ENCODE measurements around the gene ABLIM3. TPM values are rescaled to one million over a fixed set of nuclear protein-coding genes. Genes with fewer than 3 reads are reported as not detected.

Gene ABLIM3
- total and polyA plus RNA-seq, 2 donors = 1.4 to 7.3 TPM

DNA sequence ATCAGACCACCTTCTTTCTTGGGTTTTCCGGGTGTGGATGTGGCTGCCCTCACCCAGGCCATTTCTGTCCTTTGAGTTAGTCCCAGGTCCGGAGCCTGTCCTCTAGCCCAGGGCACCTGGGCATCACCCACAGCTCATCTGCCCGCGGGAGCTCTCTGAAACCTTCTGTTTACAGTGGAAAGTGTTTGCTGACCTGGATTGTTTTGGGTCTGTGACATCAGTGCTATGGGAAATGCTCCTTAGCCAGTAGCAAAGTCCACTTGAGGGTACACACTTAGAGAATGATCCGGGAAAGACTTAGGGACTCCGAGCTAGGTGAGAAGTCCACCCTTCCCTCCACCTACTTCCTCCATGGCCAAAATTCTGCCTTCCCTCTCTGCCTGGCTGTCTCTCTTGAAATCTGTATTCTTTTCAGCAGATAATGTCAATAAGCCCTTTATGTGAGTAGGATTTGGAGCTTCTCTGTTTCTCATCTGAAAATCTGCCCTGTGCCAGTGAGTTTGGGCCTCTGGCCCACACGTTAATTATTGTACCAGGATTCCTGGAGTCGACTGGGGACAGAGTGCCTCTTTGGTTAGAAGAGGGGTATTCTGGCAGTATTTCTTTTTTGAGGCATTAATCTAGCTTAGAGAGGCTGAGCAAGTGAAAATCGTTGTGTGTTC is 19.9 kb downstream of the ABLIM3 start:
- H3K27ac ChIP-seq (ENCODE audit: low read depth in 1 of 2, low read length in 1 of 2) = no peak overlapping the region
- H3K36me3 ChIP-seq (ENCODE audit: control insufficient read depth in 2 of 2, insufficient read depth in 2 of 2, low read length in 1 of 2) = no peaks in the 10 kb centered on the region
- H3K27me3 ChIP-seq (ENCODE audit: control insufficient read depth in 2 of 2, insufficient read depth in 1 of 2, low read length in 1 of 2) = no peaks in the 10 kb centered on the region
- no peaks in the 10 kb centered on the region for H3K9me3 ChIP-seq (ENCODE audit: control insufficient read depth in 2 of 2, insufficient read depth in 1 of 2, low read length in 1 of 2)
- WGBS = 93% methylated on average over 9 of the region's 9 CpGs
- no peak overlapping the region for H3K4me3 ChIP-seq (ENCODE audit: low read length in 2 of 2)
- DNase-seq (ENCODE audit: low read depth in 6 of 9, low spot score in 9 of 9) = no peak
- no peaks in the 10 kb centered on the region for H3K4me1 ChIP-seq (ENCODE audit: control insufficient read depth in 2 of 2, insufficient read depth in 2 of 2, low read length in 2 of 2)

- H3K27ac ChIP-seq (ENCODE audit: low read depth in 1 of 2, low read length in 1 of 2) = no peak overlapping the region
- DNase-seq (ENCODE audit: low read depth in 6 of 9, low spot score in 9 of 9) = no peak
- H3K4me3 ChIP-seq (ENCODE audit: low read length in 2 of 2) = no peak overlapping the region
- 98% methylated on average over 5 of the region's 5 CpGs for WGBS
- H3K27me3 ChIP-seq (ENCODE audit: control insufficient read depth in 2 of 2, insufficient read depth in 1 of 2, low read length in 1 of 2) = no peaks in the 10 kb centered on the region
- no peaks in the 10 kb centered on the region for H3K9me3 ChIP-seq (ENCODE audit: control insufficient read depth in 2 of 2, insufficient read depth in 1 of 2, low read length in 1 of 2)
- no peaks in the 10 kb centered on the region for H3K4me1 ChIP-seq (ENCODE audit: control insufficient read depth in 2 of 2, insufficient read depth in 2 of 2, low read length in 2 of 2)
- H3K36me3 ChIP-seq (ENCODE audit: control insufficient read depth in 2 of 2, insufficient read depth in 2 of 2, low read length in 1 of 2) = no peaks in the 10 kb centered on the region
Measured at GRCh38 chr5:149161850-149162249, 20.6 kb downstream of the ABLIM3 start.

GRCh38 chr5:149162401-149163084 is 21.2 kb downstream of the ABLIM3 start:
- Histone ChIP-seq H3K27me3 (ENCODE audit: control insufficient read depth in 2 of 2, insufficient read depth in 1 of 2, low read length in 1 of 2) (no peaks in the 10 kb centered on the region), H3K36me3 (ENCODE audit: control insufficient read depth in 2 of 2, insufficient read depth in 2 of 2, low read length in 1 of 2) (no peaks in the 10 kb centered on the region), H3K9me3 (ENCODE audit: control insufficient read depth in 2 of 2, insufficient read depth in 1 of 2, low read length in 1 of 2) (no peaks in the 10 kb centered on the region), H3K4me3 (ENCODE audit: low read length in 2 of 2) (no peak overlapping the region), H3K4me1 (ENCODE audit: control insufficient read depth in 2 of 2, insufficient read depth in 2 of 2, low read length in 2 of 2) (no peaks in the 10 kb centered on the region), H3K27ac (ENCODE audit: low read depth in 1 of 2, low read length in 1 of 2) (no peak overlapping the region)
- WGBS = 89% methylated on average over 9 of the region's 9 CpGs
- DNase-seq (ENCODE audit: low read depth in 6 of 9, low spot score in 9 of 9) = no peak

DNA sequence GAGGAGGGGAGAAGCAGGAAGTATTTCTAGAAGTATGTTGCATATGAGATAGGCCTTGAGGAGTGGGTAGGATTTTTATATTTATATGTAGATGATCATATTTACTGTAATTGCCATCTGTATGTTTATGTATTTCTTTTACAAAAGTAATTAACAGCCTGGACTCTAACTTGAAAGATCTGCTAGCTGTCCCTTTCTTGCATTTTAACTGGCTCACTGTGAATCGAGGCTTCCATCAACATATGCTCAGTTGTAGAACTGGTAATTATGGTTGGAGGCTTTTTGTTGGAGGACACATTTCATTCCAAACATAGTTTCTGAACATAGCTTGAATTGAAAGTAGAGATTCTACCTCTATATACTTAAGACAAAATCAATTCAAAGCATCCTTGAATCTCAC is 23.4 kb downstream of the ABLIM3 start:
- Histone ChIP-seq H3K36me3 (ENCODE audit: control insufficient read depth in 2 of 2, insufficient read depth in 2 of 2, low read length in 1 of 2) (no peaks in the 10 kb centered on the region), H3K4me1 (ENCODE audit: control insufficient read depth in 2 of 2, insufficient read depth in 2 of 2, low read length in 2 of 2) (no peaks in the 10 kb centered on the region), H3K9me3 (ENCODE audit: control insufficient read depth in 2 of 2, insufficient read depth in 1 of 2, low read length in 1 of 2) (no peaks in the 10 kb centered on the region), H3K27ac (ENCODE audit: low read depth in 1 of 2, low read length in 1 of 2) (no peak overlapping the region), H3K4me3 (ENCODE audit: low read length in 2 of 2) (no peak overlapping the region), H3K27me3 (ENCODE audit: control insufficient read depth in 2 of 2, insufficient read depth in 1 of 2, low read length in 1 of 2) (no peaks in the 10 kb centered on the region)
- WGBS = 97% methylated on average over 1 of the region's 1 CpG
- DNase-seq (ENCODE audit: low read depth in 6 of 9, low spot score in 9 of 9) = no peak

DNA sequence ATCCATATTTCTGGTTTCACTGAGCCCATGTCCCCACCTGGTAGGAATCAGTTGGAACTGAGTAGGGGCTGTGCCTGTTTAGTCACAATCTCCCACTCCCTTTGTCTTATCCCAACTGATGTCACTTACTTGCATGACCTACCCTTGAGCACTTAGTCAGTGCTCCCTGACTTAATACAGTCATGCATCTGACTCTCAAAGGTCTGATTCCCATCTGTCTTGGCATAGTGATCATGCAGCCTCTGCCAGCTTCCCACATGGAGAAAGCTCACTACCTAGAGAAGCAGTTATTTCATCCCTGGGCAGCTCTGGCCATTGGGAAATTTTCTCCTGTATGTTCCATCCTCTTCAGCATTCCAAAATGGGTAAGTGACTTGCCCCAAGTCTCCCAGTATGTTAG is 24.8 kb downstream of the ABLIM3 start:
- no peaks in the 10 kb centered on the region for H3K4me1 ChIP-seq (ENCODE audit: control insufficient read depth in 2 of 2, insufficient read depth in 2 of 2, low read length in 2 of 2)
- H3K9me3 ChIP-seq (ENCODE audit: control insufficient read depth in 2 of 2, insufficient read depth in 1 of 2, low read length in 1 of 2) = no peaks in the 10 kb centered on the region
- H3K27ac ChIP-seq (ENCODE audit: low read depth in 1 of 2, low read length in 1 of 2) = no peak overlapping the region
- no peaks in the 10 kb centered on the region for H3K27me3 ChIP-seq (ENCODE audit: control insufficient read depth in 2 of 2, insufficient read depth in 1 of 2, low read length in 1 of 2)
- DNase-seq (ENCODE audit: low read depth in 6 of 9, low spot score in 9 of 9) = no peak
- no peak overlapping the region for H3K4me3 ChIP-seq (ENCODE audit: low read length in 2 of 2)
- H3K36me3 ChIP-seq (ENCODE audit: control insufficient read depth in 2 of 2, insufficient read depth in 2 of 2, low read length in 1 of 2) = no peaks in the 10 kb centered on the region

- DNase-seq (ENCODE audit: low read depth in 6 of 9, low spot score in 9 of 9) = no peak
- H3K27me3 ChIP-seq (ENCODE audit: control insufficient read depth in 2 of 2, insufficient read depth in 1 of 2, low read length in 1 of 2) = no peaks in the 10 kb centered on the region
- H3K4me3 ChIP-seq (ENCODE audit: low read length in 2 of 2) = no peak overlapping the region
- no peaks in the 10 kb centered on the region for H3K4me1 ChIP-seq (ENCODE audit: control insufficient read depth in 2 of 2, insufficient read depth in 2 of 2, low read length in 2 of 2)
- H3K36me3 ChIP-seq (ENCODE audit: control insufficient read depth in 2 of 2, insufficient read depth in 2 of 2, low read length in 1 of 2) = no peaks in the 10 kb centered on the region
- H3K27ac ChIP-seq (ENCODE audit: low read depth in 1 of 2, low read length in 1 of 2) = no peak overlapping the region
- H3K9me3 ChIP-seq (ENCODE audit: control insufficient read depth in 2 of 2, insufficient read depth in 1 of 2, low read length in 1 of 2) = no peaks in the 10 kb centered on the region
Measured at GRCh38 chr5:149166591-149167100, 25.4 kb downstream of the ABLIM3 start.

DNA sequence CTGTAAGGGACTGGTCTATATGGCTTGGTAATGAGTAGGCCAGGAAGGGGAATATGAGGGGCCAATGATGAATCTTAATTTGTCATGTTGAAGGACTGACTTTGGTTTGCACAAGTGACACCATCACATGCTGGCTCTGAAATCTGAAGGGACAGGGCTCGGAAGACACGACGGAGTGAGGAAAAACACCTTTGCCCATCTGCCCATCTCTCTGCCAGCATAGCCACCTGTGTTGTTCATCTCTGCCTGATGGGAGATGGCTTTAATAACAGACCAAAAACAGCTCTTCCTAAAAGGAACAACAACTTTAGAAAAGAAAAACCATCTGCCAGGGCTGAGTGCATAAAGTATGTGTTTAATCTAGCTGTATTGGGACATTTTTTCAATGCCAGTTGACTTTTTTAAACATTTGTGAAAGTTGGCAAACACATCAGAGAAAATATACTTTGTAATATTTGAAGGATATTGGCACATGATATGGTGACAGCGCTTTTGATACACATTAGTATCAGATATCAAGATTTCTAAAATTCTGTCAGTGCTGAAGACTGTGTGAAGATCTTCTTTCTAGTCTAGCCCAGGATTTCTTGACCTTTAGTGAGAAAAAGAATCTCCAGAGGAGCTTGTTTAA is 27.1 kb downstream of the ABLIM3 start:
- no peaks in the 10 kb centered on the region for H3K9me3 ChIP-seq (ENCODE audit: control insufficient read depth in 2 of 2, insufficient read depth in 1 of 2, low read length in 1 of 2)
- H3K36me3 ChIP-seq (ENCODE audit: control insufficient read depth in 2 of 2, insufficient read depth in 2 of 2, low read length in 1 of 2) = no peaks in the 10 kb centered on the region
- H3K27me3 ChIP-seq (ENCODE audit: control insufficient read depth in 2 of 2, insufficient read depth in 1 of 2, low read length in 1 of 2) = no peaks in the 10 kb centered on the region
- no peak for DNase-seq (ENCODE audit: low read depth in 6 of 9, low spot score in 9 of 9)
- WGBS = 98% methylated on average over 4 of the region's 4 CpGs
- no peak overlapping the region for H3K4me3 ChIP-seq (ENCODE audit: low read length in 2 of 2)
- H3K4me1 ChIP-seq (ENCODE audit: control insufficient read depth in 2 of 2, insufficient read depth in 2 of 2, low read length in 2 of 2) = no peaks in the 10 kb centered on the region
- no peak overlapping the region for H3K27ac ChIP-seq (ENCODE audit: low read depth in 1 of 2, low read length in 1 of 2)

GRCh38 chr5:149170299-149170698 is 29.0 kb downstream of the ABLIM3 start:
- Histone ChIP-seq H3K9me3 (ENCODE audit: control insufficient read depth in 2 of 2, insufficient read depth in 1 of 2, low read length in 1 of 2) (no peaks in the 10 kb centered on the region), H3K36me3 (ENCODE audit: control insufficient read depth in 2 of 2, insufficient read depth in 2 of 2, low read length in 1 of 2) (no peaks in the 10 kb centered on the region), H3K4me1 (ENCODE audit: control insufficient read depth in 2 of 2, insufficient read depth in 2 of 2, low read length in 2 of 2) (no peaks in the 10 kb centered on the region), H3K4me3 (ENCODE audit: low read length in 2 of 2) (no peak overlapping the region), H3K27me3 (ENCODE audit: control insufficient read depth in 2 of 2, insufficient read depth in 1 of 2, low read length in 1 of 2) (no peaks in the 10 kb centered on the region), H3K27ac (ENCODE audit: low read depth in 1 of 2, low read length in 1 of 2) (no peak overlapping the region)
- DNase-seq (ENCODE audit: low read depth in 6 of 9, low spot score in 9 of 9) = no peak
- 93% methylated on average over 3 of the region's 3 CpGs for WGBS

DNA sequence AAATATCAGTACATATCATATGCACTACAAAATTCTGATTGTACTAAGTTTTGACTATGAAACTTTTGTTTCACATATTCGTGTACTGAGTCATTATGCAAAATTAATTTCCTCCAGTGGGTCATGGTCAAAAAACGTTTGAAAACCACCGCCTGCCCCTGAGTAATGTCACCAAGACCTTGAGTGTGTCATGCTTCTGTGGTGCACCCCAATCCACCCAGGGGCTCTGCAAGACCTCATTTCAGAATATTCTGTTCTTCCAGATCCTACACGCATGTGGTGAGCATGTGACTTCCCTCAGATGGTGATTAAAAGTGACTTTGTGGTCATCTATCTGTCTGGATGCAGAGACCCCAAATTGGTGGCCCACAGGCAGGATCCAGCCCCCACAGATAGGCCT is 31.0 kb downstream of the ABLIM3 start:
- no peak overlapping the region for H3K4me3 ChIP-seq (ENCODE audit: low read length in 2 of 2)
- no peaks in the 10 kb centered on the region for H3K36me3 ChIP-seq (ENCODE audit: control insufficient read depth in 2 of 2, insufficient read depth in 2 of 2, low read length in 1 of 2)
- H3K9me3 ChIP-seq (ENCODE audit: control insufficient read depth in 2 of 2, insufficient read depth in 1 of 2, low read length in 1 of 2) = no peaks in the 10 kb centered on the region
- DNase-seq (ENCODE audit: low read depth in 6 of 9, low spot score in 9 of 9) = no peak
- no peaks in the 10 kb centered on the region for H3K4me1 ChIP-seq (ENCODE audit: control insufficient read depth in 2 of 2, insufficient read depth in 2 of 2, low read length in 2 of 2)
- H3K27ac ChIP-seq (ENCODE audit: low read depth in 1 of 2, low read length in 1 of 2) = no peak overlapping the region
- H3K27me3 ChIP-seq (ENCODE audit: control insufficient read depth in 2 of 2, insufficient read depth in 1 of 2, low read length in 1 of 2) = no peaks in the 10 kb centered on the region
- WGBS = 82% methylated on average over 4 of the region's 4 CpGs

Measured in thymus (tissue), 11 donors.